ENCODE measurements around the gene MBTPS1. TPM values are rescaled to one million over a fixed set of nuclear protein-coding genes. Genes with fewer than 3 reads are reported as not detected.

Gene MBTPS1
- total and polyA plus RNA-seq, 9 of the 15 experiments (the other 6 are each of a cell fraction or from before 2014, with no cell fraction given) = 2.8 to 57.6 (median 43.8) TPM

GRCh38 chr16:84144859-84145639, 28.3 kb upstream of the MBTPS1 start, which contains the start of the genes DNAAF1 and HSDL1 (continued):
- TF ChIP-seq ZNF280A (IDR thresholded peaks at IDR 0.05; ENCODE audit: low read depth, partially characterized antibody) (no peak), TRIM28 (IDR thresholded peaks at IDR 0.05) (no peak), RBM39 (optimal IDR thresholded peaks at IDR 0.05; ENCODE audit: low read depth, low read length) (no peak), ZNF24 (IDR thresholded peaks at IDR 0.05) (no peak), ZNF140 (CRISPR knock-in tag; IDR thresholded peaks at IDR 0.05) (no peak), KDM2B (CRISPR knock-in tag; IDR thresholded peaks at IDR 0.05) (0 out of 2 replicates have a peak, but pooled peaks have one; percentile 27), MXI1 (IDR thresholded peaks at IDR 0.05; ENCODE audit: low read depth, low read length) (peak; percentile 98), ZNF253 (CRISPR knock-in tag; conservative IDR thresholded peaks at IDR 0.05) (no peak), HDGF (IDR thresholded peaks at IDR 0.05) (no peak), ZNF583 (CRISPR knock-in tag; IDR thresholded peaks at IDR 0.05) (no peak), ID3 (CRISPR knock-in tag; IDR thresholded peaks at IDR 0.05) (no peak), ID3 (tag; IDR thresholded peaks at IDR 0.05) (0 out of 2 replicates have a peak, but pooled peaks have one; percentile 35), RAD21 (CRISPR knock-in tag; conservative IDR thresholded peaks at IDR 0.05 in 1 of 2, IDR thresholded peaks at IDR 0.05 in 1 of 2) (no peak), FOXK2 (conservative IDR thresholded peaks at IDR 0.05 in 1 of 2, IDR thresholded peaks at IDR 0.05 in 1 of 2; ENCODE audit: low read depth in 2 of 2) (peak; percentile 73 to 77; a peak in 3 of 4 replicates), ZBTB1 (CRISPR knock-in tag; IDR thresholded peaks at IDR 0.05; ENCODE audit: borderline replicate concordance, low read depth) (no peak), CREB5 (CRISPR knock-in tag; IDR thresholded peaks at IDR 0.05) (no peak), CREB3L1 (IDR thresholded peaks at IDR 0.05; ENCODE audit: borderline replicate concordance, low read depth) (no peak), GTF2B (IDR thresholded peaks at IDR 0.05; ENCODE audit: extremely low read depth, insufficient read length) (no peak), MYBL2 (IDR thresholded peaks at IDR 0.05; ENCODE audit: low read depth) (no peak), MYBL2 (CRISPR knock-in tag; IDR thresholded peaks at IDR 0.05; ENCODE audit: borderline replicate concordance) (no peak), ARID3B (CRISPR knock-in tag; IDR thresholded peaks at IDR 0.05; ENCODE audit: borderline replicate concordance) (no peak)
